Measurements from ENCODE around the gene LTBP4. TPM values are rescaled to one million over a fixed set of nuclear protein-coding genes. Genes with fewer than 3 reads are reported as not detected.
A peak's percentile ranks its signal among the peaks of the same experiment; 100 is the strongest.
"Not testable (repeated sequence)": the region's sequence is repeated elsewhere in the genome, so short reads cannot be mapped to it uniquely, and the experiment has no call there.

The LTBP4 gene
- total RNA-seq, 1 donor: 16.6 TPM

DNA sequence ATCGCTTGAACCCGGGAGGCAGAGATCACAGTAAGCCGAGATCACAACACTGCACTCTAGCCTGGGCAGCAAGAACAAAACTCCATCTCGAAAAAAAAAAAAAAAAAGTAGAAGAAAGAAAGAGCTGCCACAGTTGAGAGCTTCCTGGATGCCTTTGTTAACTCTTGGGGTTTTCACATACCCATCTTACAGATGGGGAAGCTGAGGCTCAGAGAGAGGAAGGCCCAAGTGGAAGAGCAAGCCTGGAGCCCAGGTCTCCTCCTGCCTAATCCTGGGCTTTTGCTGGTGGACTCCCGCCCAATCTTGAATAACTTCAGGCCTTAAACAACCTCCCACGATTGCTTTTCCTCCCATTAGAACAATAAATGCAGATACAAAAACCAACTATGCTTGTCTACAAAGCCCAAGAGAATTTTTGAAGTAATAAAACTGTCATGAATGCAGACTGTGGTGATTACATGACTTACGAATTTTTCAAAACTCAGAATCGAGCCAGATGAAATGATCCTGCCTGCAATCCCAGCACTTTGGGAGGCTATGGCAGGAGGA, 41.7 kb downstream of the LTBP4 start:
- Histone ChIP-seq H3K4me2 (ENCODE audit: insufficient read depth, low read length) (no peak overlapping the region), H3K4me3 (ENCODE audit: insufficient read depth, low read length) (no peak overlapping the region), H3K27ac (ENCODE audit: low read depth, low read length) (no peak overlapping the region), H3K79me2 (ENCODE audit: insufficient read depth, low read length) (no peaks in the 10 kb centered on the region), H3K36me3 (ENCODE audit: insufficient read depth, low read length) (no peaks in the 10 kb centered on the region), H3K9me3 (ENCODE audit: low read depth, low read length) (no peaks in the 10 kb centered on the region), H2AFZ (ENCODE audit: low read length) (no peak overlapping the region), H3K27me3 (ENCODE audit: insufficient read depth, low read length) (no peaks in the 10 kb centered on the region), H3K4me1 (ENCODE audit: insufficient read depth, low read length) (peaks cover 31% of the 10 kb centered on the region), H4K20me1 (ENCODE audit: insufficient read depth, low read length) (no peaks in the 10 kb centered on the region)
- TF ChIP-seq, protein P1, sequence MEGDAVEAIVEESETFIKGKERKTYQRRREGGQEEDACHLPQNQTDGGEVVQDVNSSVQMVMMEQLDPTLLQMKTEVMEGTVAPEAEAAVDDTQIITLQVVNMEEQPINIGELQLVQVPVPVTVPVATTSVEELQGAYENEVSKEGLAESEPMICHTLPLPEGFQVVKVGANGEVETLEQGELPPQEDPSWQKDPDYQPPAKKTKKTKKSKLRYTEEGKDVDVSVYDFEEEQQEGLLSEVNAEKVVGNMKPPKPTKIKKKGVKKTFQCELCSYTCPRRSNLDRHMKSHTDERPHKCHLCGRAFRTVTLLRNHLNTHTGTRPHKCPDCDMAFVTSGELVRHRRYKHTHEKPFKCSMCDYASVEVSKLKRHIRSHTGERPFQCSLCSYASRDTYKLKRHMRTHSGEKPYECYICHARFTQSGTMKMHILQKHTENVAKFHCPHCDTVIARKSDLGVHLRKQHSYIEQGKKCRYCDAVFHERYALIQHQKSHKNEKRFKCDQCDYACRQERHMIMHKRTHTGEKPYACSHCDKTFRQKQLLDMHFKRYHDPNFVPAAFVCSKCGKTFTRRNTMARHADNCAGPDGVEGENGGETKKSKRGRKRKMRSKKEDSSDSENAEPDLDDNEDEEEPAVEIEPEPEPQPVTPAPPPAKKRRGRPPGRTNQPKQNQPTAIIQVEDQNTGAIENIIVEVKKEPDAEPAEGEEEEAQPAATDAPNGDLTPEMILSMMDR (IDR thresholded peaks at IDR 0.05; ENCODE audit: extremely low read depth, low read depth, low read length): no peak
- DNase-seq (ENCODE audit: insufficient read length, low spot score, missing footprints): peak; percentile 65

DNA sequence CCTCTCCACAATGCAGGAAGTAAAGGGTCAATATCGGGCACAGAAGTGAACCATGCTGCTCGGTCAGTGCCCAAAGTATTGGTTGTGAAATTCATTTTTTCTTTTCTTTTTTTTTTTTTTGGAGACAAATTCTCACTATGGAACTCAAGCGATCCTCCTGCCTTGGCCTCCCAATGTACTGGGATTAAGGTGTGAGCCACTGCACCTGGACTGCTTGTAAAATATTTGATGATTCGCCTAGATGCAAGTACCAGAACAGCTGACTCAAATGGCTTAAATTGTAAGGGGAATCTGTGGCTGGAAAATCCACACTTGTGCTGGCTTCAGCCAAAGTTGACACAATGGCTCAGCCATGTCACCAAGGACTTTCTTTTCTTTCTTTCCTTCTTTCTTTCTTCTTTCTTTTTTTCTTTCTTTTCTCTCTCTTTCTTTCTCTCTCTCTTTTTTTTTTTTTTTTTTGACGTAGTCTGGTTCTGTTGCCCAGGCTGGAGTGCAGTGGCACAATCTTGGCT, 45.6 kb downstream of the LTBP4 start:
- H3K4me3 ChIP-seq (ENCODE audit: insufficient read depth, low read length): peak overlapping the region; percentile 42

DNA sequence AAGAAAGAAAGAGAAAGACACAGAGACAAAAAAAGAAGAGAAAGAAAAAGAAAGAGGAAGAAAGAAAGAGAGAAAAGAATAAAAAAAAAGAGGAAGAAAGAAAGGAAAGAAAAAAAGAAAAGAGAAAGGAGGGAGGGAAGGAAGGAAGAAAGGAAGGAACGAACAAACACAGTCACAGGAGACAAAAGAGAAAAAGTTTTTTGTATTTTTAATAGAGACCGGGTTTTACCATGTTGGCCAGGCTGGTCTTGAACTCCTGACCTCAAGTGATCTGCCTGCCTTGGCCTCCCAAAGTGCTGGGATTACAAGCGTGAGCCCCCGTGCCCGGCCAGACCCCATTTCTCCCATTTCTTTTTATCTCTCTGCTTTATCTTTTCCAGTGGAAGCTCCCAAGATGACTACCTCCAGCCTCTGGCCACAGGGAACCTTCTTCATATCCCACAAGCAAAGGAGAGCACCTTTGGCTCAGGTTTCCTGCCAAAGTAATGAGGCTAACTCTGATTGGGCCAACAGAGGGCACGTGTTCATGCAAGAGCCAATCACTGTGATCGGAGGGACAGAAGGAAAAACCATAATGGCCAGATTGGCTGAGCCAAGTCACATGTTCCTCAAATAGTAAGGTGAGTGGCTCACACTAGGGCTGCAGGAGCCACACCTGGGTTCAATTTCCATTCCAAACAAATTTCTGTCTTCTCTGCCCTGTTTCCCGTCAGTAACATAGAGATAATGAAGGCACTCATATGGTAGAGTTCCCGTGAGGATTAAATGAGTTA, 48.9 kb downstream of the LTBP4 start:
- not testable (repeated sequence) for H3K79me2 ChIP-seq (ENCODE audit: insufficient read depth, low read length); H2AFZ ChIP-seq (ENCODE audit: low read length); H3K9me3 ChIP-seq (ENCODE audit: low read depth, low read length); H3K27me3 ChIP-seq (ENCODE audit: insufficient read depth, low read length); H4K20me1 ChIP-seq (ENCODE audit: insufficient read depth, low read length); H3K36me3 ChIP-seq (ENCODE audit: insufficient read depth, low read length); H3K4me3 ChIP-seq (ENCODE audit: insufficient read depth, low read length)
- peak; percentile 22 for DNase-seq (ENCODE audit: insufficient read length, low spot score, missing footprints)
- H3K27ac ChIP-seq (ENCODE audit: low read depth, low read length): peak overlapping the region; percentile 48
- peaks cover 34% of the 10 kb centered on the region for H3K4me1 ChIP-seq (ENCODE audit: insufficient read depth, low read length)
- peak overlapping the region; percentile 40 for H3K4me2 ChIP-seq (ENCODE audit: insufficient read depth, low read length)

More for the DNA sequence above, 45.6 kb downstream of the LTBP4 start:
- Histone ChIP-seq H3K79me2 (ENCODE audit: insufficient read depth, low read length) (no peaks in the 10 kb centered on the region), H3K4me2 (ENCODE audit: insufficient read depth, low read length) (peak overlapping the region; percentile 72), H4K20me1 (ENCODE audit: insufficient read depth, low read length) (no peaks in the 10 kb centered on the region), H2AFZ (ENCODE audit: low read length) (peak overlapping the region; percentile 49), H3K36me3 (ENCODE audit: insufficient read depth, low read length) (no peaks in the 10 kb centered on the region), H3K27ac (ENCODE audit: low read depth, low read length) (peak overlapping the region; percentile 80), H3K9me3 (ENCODE audit: low read depth, low read length) (no peaks in the 10 kb centered on the region), H3K27me3 (ENCODE audit: insufficient read depth, low read length) (no peaks in the 10 kb centered on the region), H3K4me1 (ENCODE audit: insufficient read depth, low read length) (peaks cover 32% of the 10 kb centered on the region)
- TF ChIP-seq, protein P1 (IDR thresholded peaks at IDR 0.05; ENCODE audit: extremely low read depth, low read depth, low read length): no peak
- DNase-seq (ENCODE audit: insufficient read length, low spot score, missing footprints): peak; percentile 1

DNA sequence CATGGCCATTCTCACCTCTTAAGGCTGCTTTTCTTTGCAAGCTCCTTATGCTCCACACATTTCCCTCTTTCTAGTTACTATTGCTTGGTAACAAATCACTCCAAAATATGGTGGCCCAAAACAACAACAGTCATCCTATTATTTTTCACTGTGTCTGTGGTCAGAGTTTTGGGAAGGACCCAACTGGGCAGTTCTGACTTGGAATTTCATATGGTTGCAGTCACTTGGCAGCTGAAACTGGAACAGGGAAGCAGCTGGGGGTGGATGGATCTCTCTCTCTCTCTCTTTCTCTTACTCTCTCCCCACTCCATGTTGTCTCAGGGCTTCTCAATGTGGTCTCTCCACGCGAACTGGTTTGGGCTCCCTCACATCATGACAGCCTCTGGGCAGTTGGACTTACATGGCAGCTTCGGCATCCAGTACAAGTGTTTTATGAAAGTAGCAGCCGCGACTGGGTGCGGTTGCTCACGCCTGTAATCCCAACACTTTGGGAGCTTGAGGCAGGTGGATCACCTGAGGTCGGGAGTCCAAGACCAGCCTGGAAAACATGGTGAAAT, 49.7 kb downstream of the LTBP4 start:
- no peaks in the 10 kb centered on the region for H3K79me2 ChIP-seq (ENCODE audit: insufficient read depth, low read length)
- no peaks in the 10 kb centered on the region for H4K20me1 ChIP-seq (ENCODE audit: insufficient read depth, low read length)
- DNase-seq (ENCODE audit: insufficient read length, low spot score, missing footprints): peak; percentile 91
- H3K4me1 ChIP-seq (ENCODE audit: insufficient read depth, low read length): peaks cover 27% of the 10 kb centered on the region
- H2AFZ ChIP-seq (ENCODE audit: low read length): peak overlapping the region; percentile 63
- H3K9me3 ChIP-seq (ENCODE audit: low read depth, low read length): no peaks in the 10 kb centered on the region
- no peaks in the 10 kb centered on the region for H3K27me3 ChIP-seq (ENCODE audit: insufficient read depth, low read length)
- H3K36me3 ChIP-seq (ENCODE audit: insufficient read depth, low read length): no peaks in the 10 kb centered on the region
- TF ChIP-seq, protein P1 (IDR thresholded peaks at IDR 0.05; ENCODE audit: extremely low read depth, low read depth, low read length): no peak
- peak overlapping the region; percentile 40 for H3K4me2 ChIP-seq (ENCODE audit: insufficient read depth, low read length)
- H3K4me3 ChIP-seq (ENCODE audit: insufficient read depth, low read length): no peak overlapping the region
- peak overlapping the region; percentile 48 for H3K27ac ChIP-seq (ENCODE audit: low read depth, low read length)

DNA sequence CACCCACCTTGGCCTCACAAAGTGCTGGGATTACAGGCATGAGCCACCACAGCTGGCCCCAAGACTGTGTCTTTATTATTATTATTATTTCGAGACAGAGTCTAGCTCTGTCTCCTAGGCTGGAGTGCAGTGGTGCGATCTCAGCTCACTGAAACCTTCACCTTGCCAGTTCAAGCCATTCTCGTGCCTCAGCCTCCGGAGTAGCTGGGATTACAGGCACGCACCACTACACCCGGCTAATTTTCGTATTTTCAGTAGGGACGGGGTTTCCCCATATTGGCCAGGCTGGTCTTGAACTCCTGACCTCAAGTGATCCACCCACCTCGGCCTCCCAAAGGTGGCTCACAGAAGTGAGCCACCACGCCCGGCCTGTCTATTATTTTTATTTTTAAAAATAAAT, 51.1 kb downstream of the LTBP4 start:
- not testable (repeated sequence) for H3K36me3 ChIP-seq (ENCODE audit: insufficient read depth, low read length); H3K27me3 ChIP-seq (ENCODE audit: insufficient read depth, low read length); H4K20me1 ChIP-seq (ENCODE audit: insufficient read depth, low read length); DNase-seq (ENCODE audit: insufficient read length, low spot score, missing footprints); H2AFZ ChIP-seq (ENCODE audit: low read length); H3K9me3 ChIP-seq (ENCODE audit: low read depth, low read length); H3K79me2 ChIP-seq (ENCODE audit: insufficient read depth, low read length); H3K4me2 ChIP-seq (ENCODE audit: insufficient read depth, low read length); H3K4me3 ChIP-seq (ENCODE audit: insufficient read depth, low read length); H3K27ac ChIP-seq (ENCODE audit: low read depth, low read length)
- peaks cover 17% of the 10 kb centered on the region for H3K4me1 ChIP-seq (ENCODE audit: insufficient read depth, low read length)

DNA sequence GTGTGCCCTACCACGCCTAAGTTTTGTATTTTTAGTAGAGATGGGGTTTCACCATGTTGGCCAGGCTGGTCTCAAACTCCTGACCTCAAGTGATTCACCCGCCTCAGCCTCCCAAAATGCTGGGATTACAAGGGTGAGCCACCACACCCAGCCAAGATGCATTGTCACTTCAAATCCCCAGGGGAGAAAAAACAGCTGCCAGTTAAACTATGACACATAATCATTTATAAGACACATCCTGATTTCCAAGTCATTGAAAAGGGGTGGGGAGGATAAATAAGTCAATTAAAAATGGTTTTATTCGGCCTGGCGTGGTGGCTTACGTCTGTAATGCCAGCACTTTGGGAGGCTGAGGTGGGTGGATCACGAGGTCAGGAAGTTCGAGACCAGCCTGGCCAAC, 54.5 kb downstream of the LTBP4 start:
- H3K27ac ChIP-seq (ENCODE audit: low read depth, low read length): not testable (repeated sequence)

More for the DNA sequence above, 54.5 kb downstream of the LTBP4 start:
- not testable (repeated sequence) for H4K20me1 ChIP-seq (ENCODE audit: insufficient read depth, low read length); H3K4me2 ChIP-seq (ENCODE audit: insufficient read depth, low read length); H3K36me3 ChIP-seq (ENCODE audit: insufficient read depth, low read length); H2AFZ ChIP-seq (ENCODE audit: low read length); H3K9me3 ChIP-seq (ENCODE audit: low read depth, low read length); H3K27me3 ChIP-seq (ENCODE audit: insufficient read depth, low read length); H3K4me3 ChIP-seq (ENCODE audit: insufficient read depth, low read length); H3K79me2 ChIP-seq (ENCODE audit: insufficient read depth, low read length); DNase-seq (ENCODE audit: insufficient read length, low spot score, missing footprints)
- peaks cover 11% of the 10 kb centered on the region for H3K4me1 ChIP-seq (ENCODE audit: insufficient read depth, low read length)

All from osteoblast (primary cell).